Measurements from ENCODE around the gene NIPBL. TPM values are rescaled to one million over a fixed set of nuclear protein-coding genes. Genes with fewer than 3 reads are reported as not detected.

Gene NIPBL
- total RNA-seq, 1 experiment from 2014 or later, result 48.1 TPM

- no peaks in the 10 kb centered on the region for H3K36me3 ChIP-seq (ENCODE audit: control insufficient read depth, insufficient read depth, low read length)
- no peaks in the 10 kb centered on the region for H3K4me1 ChIP-seq
- TF ChIP-seq, protein P1, sequence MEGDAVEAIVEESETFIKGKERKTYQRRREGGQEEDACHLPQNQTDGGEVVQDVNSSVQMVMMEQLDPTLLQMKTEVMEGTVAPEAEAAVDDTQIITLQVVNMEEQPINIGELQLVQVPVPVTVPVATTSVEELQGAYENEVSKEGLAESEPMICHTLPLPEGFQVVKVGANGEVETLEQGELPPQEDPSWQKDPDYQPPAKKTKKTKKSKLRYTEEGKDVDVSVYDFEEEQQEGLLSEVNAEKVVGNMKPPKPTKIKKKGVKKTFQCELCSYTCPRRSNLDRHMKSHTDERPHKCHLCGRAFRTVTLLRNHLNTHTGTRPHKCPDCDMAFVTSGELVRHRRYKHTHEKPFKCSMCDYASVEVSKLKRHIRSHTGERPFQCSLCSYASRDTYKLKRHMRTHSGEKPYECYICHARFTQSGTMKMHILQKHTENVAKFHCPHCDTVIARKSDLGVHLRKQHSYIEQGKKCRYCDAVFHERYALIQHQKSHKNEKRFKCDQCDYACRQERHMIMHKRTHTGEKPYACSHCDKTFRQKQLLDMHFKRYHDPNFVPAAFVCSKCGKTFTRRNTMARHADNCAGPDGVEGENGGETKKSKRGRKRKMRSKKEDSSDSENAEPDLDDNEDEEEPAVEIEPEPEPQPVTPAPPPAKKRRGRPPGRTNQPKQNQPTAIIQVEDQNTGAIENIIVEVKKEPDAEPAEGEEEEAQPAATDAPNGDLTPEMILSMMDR (IDR thresholded peaks at IDR 0.05; ENCODE audit: insufficient read depth in 1 of 2, low read depth in 1 of 2, low read length in 1 of 2, severe bottlenecking in 1 of 2, unreplicated experiment in 1 of 2), result no peak
- Mint-ChIP-seq H3K9me3 (ENCODE audit: unreplicated experiment) (peaks cover 7% of the 10 kb centered on the region), H3K27ac (ENCODE audit: unreplicated experiment) (no peak overlapping the region), H3K36me3 (ENCODE audit: insufficient read depth, unreplicated experiment) (peaks cover 12% of the 10 kb centered on the region), H3K4me3 (ENCODE audit: unreplicated experiment) (no peak overlapping the region), H3K27me3 (ENCODE audit: insufficient read depth, unreplicated experiment) (no peaks in the 10 kb centered on the region), H3K4me1 (ENCODE audit: low read depth, unreplicated experiment) (peaks cover 13% of the 10 kb centered on the region)
- H3K9me3 ChIP-seq, result no peaks in the 10 kb centered on the region
- intact Hi-C loops (cut with micrococcal nuclease; ENCODE audit: unreplicated experiment), result no loop called here
- no TSS peak for BruUV-seq (replicated peaks)
- H3K27me3 ChIP-seq (replicated peaks; ENCODE audit: control insufficient read depth, insufficient read depth, low read length), result no peaks in the 10 kb centered on the region
- H3K4me3 ChIP-seq (ENCODE audit: low read depth, low read length), result no peak overlapping the region
- ChIA-PET CTCF (no interaction called here), POLR2A (no interaction called here)
- DNase-seq, result no peak
Measured at GRCh38 chr5:36886791-36887190, 10.2 kb downstream of the NIPBL start.

GRCh38 chr5:36887532-36887931 is 11.0 kb downstream of the NIPBL start:
- Histone ChIP-seq H3K27me3 (replicated peaks; ENCODE audit: control insufficient read depth, insufficient read depth, low read length) (no peaks in the 10 kb centered on the region), H3K4me1 (no peaks in the 10 kb centered on the region), H3K36me3 (ENCODE audit: control insufficient read depth, insufficient read depth, low read length) (no peaks in the 10 kb centered on the region), H3K9me3 (no peaks in the 10 kb centered on the region), H3K4me3 (ENCODE audit: low read depth, low read length) (no peak overlapping the region)
- no peak overlapping the region for H3K27ac Mint-ChIP-seq (ENCODE audit: unreplicated experiment)
- intact Hi-C loops (cut with micrococcal nuclease; ENCODE audit: unreplicated experiment), result no loop called here
- peaks cover 9% of the 10 kb centered on the region for H3K9me3 Mint-ChIP-seq (ENCODE audit: unreplicated experiment)
- no peak for DNase-seq
- ChIA-PET POLR2A (no interaction called here), CTCF (no interaction called here)
- H3K36me3 Mint-ChIP-seq (ENCODE audit: insufficient read depth, unreplicated experiment), result peaks cover 12% of the 10 kb centered on the region
- no peak overlapping the region for H3K4me3 Mint-ChIP-seq (ENCODE audit: unreplicated experiment)
- no TSS peak for BruUV-seq (replicated peaks)
- TF ChIP-seq, protein P1 (IDR thresholded peaks at IDR 0.05; ENCODE audit: insufficient read depth in 1 of 2, low read depth in 1 of 2, low read length in 1 of 2, severe bottlenecking in 1 of 2, unreplicated experiment in 1 of 2), result no peak
- no peaks in the 10 kb centered on the region for H3K27me3 Mint-ChIP-seq (ENCODE audit: insufficient read depth, unreplicated experiment)
- H3K4me1 Mint-ChIP-seq (ENCODE audit: low read depth, unreplicated experiment), result peaks cover 13% of the 10 kb centered on the region

- Histone ChIP-seq H3K36me3 (ENCODE audit: control insufficient read depth, insufficient read depth, low read length) (no peaks in the 10 kb centered on the region), H3K9me3 (no peaks in the 10 kb centered on the region), H3K4me1 (no peaks in the 10 kb centered on the region), H3K27me3 (replicated peaks; ENCODE audit: control insufficient read depth, insufficient read depth, low read length) (no peaks in the 10 kb centered on the region), H3K4me3 (ENCODE audit: low read depth, low read length) (no peak overlapping the region)
- POLR2A ChIA-PET, result no interaction called here
- CTCF ChIA-PET, result no interaction called here
- no peaks in the 10 kb centered on the region for H3K27me3 Mint-ChIP-seq (ENCODE audit: insufficient read depth, unreplicated experiment)
- H3K9me3 Mint-ChIP-seq (ENCODE audit: unreplicated experiment), result peaks cover 9% of the 10 kb centered on the region
- H3K4me3 Mint-ChIP-seq (ENCODE audit: unreplicated experiment), result no peak overlapping the region
- no peak overlapping the region for H3K27ac Mint-ChIP-seq (ENCODE audit: unreplicated experiment)
- peaks cover 12% of the 10 kb centered on the region for H3K36me3 Mint-ChIP-seq (ENCODE audit: insufficient read depth, unreplicated experiment)
- DNase-seq, result no peak
- TF ChIP-seq, protein P1 (IDR thresholded peaks at IDR 0.05; ENCODE audit: insufficient read depth in 1 of 2, low read depth in 1 of 2, low read length in 1 of 2, severe bottlenecking in 1 of 2, unreplicated experiment in 1 of 2), result no peak
- peaks cover 13% of the 10 kb centered on the region for H3K4me1 Mint-ChIP-seq (ENCODE audit: low read depth, unreplicated experiment)
- intact Hi-C loops (cut with micrococcal nuclease; ENCODE audit: unreplicated experiment), result no loop called here
- BruUV-seq (replicated peaks), result no TSS peak
Measured at GRCh38 chr5:36888303-36888702, 11.7 kb downstream of the NIPBL start.

Data from Caco-2 (cell line).